Hematopoietic multipotent progenitor cell treated with erythropoietin and hydrocortisone succinate and interleukin-3 and kit ligand, for 15 days (in vitro differentiated cells): ENCODE results near the gene KCNK4.
"Not testable (repeated sequence)": the region's sequence is repeated elsewhere in the genome, so short reads cannot be mapped to it uniquely, and the experiment has no call there.

Experiments
- DNase-seq: peaks from one replicate; pipeline ENCODE4 v3.0.0-alpha.2; 2015; ENCODE audit warnings: low spot score

The KCNK4 gene

DNA sequence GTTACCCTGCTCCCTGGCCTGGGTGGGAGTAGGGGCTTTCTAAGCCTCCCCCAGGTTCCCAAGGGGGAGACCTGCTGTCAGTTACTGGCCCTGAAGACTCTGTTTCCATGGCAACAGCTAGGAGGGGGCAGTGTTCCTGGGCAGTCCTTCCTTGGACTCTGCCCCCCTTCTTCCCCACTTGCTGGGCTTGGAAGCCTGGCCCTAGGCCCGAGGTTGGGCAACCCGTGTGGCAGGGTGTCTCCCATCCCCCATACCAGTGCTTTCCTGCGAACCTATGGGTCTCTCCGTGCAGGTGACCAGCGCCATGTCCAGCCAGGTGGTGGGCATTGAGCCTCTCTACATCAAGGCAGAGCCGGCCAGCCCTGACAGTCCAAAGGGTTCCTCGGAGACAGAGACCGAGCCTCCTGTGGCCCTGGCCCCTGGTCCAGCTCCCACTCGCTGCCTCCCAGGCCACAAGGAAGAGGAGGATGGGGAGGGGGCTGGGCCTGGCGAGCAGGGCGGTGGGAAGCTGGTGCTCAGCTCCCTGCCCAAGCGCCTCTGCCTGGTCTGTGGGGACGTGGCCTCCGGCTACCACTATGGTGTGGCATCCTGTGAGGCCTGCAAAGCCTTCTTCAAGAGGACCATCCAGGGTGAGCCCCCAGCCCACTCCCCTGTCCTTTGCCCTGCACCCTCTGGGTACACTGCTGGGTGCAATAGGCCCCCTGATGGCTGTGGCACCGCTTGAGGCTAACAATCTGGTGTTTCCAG, 15.9 kb downstream of the KCNK4 start:
- no peak for DNase-seq

DNA sequence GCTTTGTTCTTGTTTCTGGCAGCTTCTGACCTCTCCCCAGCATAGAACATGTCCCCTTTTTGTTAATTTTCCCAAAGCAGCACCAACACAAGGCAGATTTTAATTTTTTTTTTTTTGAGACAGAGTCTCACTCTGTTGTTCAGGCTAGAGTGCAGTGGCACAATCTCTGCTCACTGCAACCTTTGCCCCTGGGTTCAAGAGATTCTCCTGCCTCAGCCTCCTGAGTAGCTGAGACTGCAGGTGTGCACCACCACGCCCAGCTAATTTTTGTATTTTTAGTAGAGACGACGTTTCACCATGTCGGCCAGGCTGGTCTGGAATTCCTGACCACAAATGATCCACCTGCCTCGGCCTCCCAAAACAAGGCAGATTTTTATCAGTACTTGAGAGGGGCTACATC, 16.7 kb downstream of the KCNK4 start:
- DNase-seq: not testable (repeated sequence)

DNA sequence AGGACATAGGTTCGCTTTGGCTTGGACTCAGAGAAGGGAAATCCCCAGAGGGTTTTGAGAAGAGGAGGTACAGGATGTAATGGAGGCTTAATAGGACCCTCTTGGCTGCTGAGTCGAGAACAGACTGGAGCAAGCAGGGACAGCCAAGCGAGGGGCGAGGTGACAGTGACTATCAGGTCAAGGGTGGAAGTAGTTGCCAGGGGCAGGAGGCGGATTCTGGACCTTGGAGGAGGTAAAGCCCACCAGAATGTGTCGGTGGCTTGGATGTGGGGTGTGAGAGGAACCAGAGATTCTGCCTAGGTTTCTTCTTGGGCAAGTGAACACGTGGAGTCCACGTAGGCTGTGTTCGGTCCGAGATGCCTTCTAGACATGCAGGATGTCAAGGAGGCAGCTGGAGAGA, 21.8 kb downstream of the KCNK4 start:
- no peak for DNase-seq

DNA sequence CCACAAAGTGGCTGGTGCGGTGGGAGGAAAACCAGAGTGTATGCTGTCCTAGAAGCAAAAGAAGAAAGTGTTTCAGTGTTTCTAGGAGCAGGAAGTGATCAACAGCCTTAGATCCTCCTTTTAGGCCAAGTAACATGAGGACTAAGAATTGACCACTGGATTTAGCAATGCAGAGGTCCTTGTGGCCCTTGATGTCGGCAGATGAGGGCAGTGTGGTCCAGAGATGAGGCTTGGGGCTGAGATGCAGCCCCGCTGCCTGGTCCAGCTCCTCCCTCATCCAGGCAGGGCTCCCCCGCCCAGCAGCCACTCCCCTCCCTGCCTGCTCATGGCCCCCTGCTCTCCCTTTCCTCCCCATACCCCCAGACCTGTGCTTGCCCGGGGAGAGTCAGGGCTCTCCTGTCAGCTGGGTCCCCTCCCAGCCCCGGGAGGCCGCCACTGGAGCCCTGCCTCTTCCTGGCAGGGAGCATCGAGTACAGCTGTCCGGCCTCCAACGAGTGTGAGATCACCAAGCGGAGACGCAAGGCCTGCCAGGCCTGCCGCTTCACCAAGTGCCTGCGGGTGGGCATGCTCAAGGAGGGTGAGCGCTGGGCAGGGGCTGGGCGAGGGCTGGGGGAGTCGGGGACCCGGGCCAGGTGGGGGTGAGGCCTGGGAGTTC, 22.5 kb downstream of the KCNK4 start:
- DNase-seq: no peak

DNA sequence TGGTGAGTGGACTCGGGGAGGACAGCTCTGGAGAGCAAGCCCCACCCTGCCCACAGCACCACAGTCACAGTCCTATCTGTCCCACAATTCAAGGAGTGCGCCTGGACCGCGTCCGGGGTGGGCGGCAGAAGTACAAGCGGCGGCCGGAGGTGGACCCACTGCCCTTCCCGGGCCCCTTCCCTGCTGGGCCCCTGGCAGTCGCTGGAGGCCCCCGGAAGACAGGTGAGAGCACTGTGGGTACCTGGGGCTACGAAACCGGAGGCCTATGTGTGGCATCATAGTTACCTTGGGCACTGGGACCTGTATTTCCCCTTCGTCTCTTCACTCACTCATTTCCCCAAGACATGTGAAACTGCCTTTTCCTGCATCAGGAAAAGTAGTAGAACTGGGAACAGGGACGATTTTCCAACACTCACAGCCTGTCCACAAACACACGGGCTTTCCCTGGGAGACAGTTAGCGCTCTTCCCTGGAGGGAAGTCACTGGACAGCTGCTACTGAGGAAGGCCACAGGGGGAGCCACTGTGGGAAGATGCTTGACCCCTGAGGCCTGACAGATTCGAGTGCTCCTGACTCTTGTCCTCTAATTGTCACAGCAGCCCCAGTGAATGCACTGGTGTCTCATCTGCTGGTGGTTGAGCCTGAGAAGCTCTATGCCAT, 23.2 kb downstream of the KCNK4 start:
- DNase-seq: no peak

DNA sequence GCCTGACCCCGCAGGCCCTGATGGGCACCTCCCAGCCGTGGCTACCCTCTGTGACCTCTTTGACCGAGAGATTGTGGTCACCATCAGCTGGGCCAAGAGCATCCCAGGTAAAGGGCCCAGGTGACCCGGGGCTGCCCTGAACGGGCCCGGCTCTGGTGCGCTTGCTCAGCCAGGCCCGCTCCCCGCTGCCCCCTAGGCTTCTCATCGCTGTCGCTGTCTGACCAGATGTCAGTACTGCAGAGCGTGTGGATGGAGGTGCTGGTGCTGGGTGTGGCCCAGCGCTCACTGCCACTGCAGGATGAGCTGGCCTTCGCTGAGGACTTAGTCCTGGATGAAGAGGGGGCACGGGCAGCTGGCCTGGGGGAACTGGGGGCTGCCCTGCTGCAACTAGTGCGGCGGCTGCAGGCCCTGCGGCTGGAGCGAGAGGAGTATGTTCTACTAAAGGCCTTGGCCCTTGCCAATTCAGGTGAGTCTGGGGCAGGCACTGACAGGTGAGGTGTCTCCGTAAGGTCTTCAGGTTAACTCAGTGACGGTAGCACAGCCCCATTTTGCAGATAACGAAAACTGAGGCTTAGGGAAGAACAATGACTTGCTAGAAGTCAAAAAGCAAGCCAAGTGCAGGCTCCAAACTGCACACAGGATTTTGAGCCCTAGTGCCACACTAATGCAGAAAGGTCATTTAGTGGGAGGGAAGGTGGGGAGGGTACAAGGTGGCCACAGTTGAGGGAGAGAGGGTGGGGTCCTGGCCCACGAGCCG, 23.9 kb downstream of the KCNK4 start:
- no peak for DNase-seq

DNA sequence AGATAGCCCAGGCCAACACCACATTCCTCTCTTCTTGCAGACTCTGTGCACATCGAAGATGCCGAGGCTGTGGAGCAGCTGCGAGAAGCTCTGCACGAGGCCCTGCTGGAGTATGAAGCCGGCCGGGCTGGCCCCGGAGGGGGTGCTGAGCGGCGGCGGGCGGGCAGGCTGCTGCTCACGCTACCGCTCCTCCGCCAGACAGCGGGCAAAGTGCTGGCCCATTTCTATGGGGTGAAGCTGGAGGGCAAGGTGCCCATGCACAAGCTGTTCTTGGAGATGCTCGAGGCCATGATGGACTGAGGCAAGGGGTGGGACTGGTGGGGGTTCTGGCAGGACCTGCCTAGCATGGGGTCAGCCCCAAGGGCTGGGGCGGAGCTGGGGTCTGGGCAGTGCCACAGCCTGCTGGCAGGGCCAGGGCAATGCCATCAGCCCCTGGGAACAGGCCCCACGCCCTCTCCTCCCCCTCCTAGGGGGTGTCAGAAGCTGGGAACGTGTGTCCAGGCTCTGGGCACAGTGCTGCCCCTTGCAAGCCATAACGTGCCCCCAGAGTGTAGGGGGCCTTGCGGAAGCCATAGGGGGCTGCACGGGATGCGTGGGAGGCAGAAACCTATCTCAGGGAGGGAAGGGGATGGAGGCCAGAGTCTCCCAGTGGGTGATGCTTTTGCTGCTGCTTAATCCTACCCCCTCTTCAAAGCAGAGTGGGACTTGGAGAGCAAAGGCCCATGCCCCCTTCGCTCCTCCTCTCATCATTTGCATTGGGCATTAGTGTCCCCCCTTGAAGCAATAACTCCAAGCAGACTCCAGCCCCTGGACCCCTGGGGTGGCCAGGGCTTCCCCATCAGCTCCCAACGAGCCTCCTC, 24.8 kb downstream of the KCNK4 start:
- not testable (repeated sequence) for DNase-seq

DNA sequence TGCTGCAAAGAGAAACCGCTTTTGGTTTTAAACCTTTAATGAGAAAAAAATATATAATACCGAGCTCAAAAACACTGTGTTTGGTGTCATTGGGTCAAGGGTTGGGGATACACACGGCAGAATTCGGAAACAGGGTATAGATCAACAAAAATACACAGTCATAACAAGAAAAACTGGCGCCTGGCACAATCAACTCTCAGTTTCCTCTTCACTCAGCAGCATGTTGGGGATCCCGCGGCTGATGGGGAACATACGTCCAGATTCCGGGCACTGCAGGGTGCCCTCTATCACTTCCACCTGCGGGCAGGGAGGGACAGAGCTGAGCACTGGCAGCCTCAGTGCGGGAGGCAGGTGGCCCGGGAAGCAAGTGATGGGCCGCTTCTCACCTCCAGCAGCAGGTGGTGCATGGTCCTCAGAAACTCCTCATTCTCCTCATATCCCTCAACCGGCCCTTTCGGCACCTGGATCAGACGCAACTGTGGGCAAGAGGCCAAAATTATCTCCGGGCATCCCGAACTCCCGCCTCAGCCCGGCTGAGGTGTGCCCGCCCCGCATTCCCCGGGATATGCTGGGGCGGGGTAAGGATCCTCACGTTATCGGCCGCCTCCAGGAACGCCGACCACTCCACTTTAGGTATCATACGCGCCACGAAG, 25.7 kb downstream of the KCNK4 start:
- DNase-seq: peak; percentile 54

DNA sequence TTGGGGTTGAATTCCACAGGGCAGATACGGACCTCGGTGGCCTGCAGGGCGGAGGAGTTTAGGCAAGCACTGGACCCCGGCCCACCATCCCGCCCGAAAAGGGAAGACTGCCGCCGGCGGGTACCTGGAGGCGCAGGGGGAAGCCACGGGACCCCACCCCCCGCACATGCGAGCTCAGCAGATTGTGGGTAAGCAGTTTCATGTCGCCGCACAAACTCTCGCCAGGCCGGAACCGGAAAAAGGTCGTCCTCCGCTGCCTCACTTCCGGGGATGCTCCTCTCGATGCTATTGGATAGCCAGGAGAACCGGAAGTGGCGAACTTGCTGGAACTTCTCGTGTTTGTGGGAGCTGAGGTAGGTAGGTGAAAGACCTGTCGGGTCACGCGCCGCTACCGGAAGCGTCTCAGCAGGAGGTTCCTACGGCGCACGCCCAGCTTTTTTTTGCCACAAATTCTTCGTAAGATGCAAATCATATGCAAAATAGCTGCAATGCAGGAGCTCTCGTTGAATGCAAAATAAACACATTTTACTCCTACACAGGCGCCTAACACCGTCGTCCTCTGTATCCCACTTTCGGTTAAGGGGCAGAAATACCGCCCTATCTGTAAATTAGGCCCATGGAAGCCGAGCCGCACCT, 26.3 kb downstream of the KCNK4 start, which contains the start of gene TRMT112:
Gene TRMT112, minus strand, starts transcription at position 235 of the 636 bp plus-strand sequence. Its CDS starts 33 bp downstream, at position 202.
- peak; percentile 97 for DNase-seq

DNA sequence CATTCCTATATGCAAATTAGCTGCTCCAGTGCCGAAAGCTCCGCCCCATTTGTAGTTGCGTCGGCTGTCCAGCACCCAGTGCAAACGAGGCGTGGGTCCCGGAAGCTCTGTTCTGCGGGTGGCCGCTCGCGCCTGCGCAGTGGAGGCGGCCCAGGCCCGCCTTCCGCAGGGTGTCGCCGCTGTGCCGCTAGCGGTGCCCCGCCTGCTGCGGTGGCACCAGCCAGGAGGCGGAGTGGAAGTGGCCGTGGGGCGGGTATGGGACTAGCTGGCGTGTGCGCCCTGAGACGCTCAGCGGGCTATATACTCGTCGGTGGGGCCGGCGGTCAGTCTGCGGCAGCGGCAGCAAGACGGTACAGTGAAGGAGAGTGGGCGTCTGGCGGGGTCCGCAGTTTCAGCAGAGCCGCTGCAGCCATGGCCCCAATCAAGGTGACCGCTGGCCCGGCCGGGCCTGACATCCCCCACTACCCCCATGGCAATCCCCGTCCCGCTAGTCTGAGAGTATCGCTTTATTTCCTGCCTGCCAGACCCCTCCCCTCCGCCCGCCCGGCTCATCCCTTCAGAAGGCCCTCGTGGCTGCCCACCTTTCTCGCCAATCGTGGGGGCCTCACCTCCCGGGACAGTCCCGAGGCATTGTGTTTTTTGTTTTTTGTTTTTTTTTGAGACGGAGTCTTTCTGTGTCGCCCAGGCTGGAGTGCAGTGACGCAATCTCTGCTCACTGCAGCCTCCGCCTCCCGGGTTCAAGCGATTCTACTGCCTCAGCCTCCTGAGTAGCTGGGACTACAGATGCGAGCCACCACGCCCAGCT, 27.1 kb downstream of the KCNK4 start, which contains the start of gene PRDX5:
Gene PRDX5, plus strand, starts transcription at position 161 of the 805 bp plus-strand sequence. Its CDS starts 95 bp downstream, at position 256.
- DNase-seq: peak; percentile 99

DNA sequence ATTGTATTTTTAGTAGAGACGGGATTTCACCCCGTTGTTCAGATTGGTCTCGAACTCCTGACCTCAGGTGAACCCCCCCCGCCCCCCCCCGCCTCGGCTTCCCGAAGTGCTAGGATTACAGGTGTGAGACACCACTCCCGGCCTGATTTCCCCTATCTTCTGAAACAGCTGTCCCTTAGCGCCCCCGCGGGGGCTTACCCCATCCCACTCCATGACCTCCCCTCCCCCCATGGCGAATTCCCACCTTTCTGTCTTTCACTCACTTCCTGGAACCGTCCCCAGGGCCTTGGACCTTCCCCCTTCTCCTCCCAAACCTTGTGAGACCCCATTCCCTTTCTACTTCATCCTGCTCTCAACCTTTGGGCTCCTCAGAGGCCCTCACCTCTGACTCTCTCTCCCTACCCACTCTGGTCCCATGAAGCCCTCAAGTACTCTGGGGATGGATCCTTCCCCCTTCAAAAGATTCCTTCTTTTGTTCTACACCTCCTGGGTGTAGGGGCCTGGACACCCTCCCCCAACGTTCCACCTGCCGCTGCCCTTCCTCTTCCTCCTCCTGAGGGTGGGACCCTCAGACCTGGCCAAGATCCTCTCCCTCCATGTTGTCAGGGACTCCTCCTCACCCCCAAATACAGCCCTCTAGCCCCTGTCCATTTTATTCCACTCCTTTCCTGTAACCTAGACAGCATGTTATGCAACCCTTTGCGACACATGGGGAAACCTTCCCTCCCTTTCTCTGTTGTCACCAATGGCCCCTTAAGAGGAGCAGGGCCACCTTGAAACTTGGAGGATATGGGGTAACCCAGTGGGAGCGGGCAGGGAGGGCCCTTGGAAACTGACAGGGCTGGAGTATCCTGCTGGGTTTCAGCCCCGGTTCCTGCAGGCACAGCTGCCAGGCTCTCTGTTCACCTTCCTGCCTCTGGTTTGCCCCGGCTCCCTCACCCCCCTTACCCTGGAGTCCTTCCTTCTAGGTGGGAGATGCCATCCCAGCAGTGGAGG, 28.0 kb downstream of the KCNK4 start:
- DNase-seq: peak; percentile 15

DNA sequence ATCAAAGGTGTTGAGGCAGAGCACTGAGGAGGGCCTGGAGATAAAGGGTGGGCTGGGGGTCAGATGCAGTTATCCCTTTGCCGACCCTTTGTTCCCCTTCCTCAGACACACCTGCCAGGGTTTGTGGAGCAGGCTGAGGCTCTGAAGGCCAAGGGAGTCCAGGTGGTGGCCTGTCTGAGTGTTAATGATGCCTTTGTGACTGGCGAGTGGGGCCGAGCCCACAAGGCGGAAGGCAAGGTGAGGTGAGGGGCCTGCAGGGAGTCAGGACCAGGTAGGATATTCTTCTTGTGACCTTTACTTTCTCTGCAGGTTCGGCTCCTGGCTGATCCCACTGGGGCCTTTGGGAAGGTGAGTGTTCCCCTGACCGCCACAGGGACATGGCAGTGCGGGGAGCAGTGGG, 29.5 kb downstream of the KCNK4 start:
- DNase-seq: no peak

DNA sequence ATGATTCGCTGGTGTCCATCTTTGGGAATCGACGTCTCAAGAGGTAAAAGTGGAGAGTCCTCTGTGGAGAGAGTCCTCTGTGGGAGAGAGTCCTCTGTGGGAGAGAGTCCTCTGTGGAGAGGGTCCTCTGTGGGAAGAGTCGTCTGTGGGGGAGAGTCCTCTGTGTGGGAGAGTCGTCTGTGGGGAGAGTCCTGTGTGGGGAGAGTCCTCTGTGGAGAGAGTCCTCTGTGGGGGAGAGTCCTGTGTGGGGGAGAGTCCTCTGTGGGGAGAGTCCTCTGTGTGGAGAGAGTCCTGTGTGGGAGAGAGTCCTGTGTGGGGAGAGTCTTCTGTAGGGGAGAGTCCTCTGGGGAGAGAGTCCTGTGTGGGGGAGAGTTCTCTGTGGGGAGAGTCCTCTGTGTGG, 29.9 kb downstream of the KCNK4 start:
- no peak for DNase-seq

DNA sequence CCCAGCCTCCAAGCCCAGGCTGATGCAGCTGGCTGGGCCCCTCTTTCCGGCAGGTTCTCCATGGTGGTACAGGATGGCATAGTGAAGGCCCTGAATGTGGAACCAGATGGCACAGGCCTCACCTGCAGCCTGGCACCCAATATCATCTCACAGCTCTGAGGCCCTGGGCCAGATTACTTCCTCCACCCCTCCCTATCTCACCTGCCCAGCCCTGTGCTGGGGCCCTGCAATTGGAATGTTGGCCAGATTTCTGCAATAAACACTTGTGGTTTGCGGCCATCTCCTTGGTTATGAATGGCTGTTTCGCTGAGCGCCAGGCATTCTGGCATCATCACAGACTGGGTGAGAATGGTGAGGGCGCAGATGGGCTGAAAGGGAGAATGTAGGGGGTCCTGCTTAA, 30.4 kb downstream of the KCNK4 start:
- DNase-seq: peak; percentile 54

DNA sequence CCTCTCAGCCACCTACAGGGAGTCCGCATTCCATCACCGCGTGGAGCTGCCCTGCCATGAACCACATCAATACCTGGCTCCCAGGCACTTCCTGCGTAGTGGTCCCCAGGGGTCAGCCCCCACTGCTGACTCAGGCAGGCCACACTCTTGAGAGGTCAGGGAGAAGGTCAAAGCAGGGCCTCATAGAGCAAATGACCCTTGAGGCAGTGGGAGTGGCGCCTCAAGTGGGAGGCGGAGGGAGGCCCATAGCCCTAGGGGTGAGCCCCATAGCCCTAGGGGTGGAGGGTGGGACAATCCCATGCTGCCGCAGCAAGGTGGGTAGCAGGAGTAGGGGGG, 31.8 kb downstream of the KCNK4 start:
- no peak for DNase-seq

DNA sequence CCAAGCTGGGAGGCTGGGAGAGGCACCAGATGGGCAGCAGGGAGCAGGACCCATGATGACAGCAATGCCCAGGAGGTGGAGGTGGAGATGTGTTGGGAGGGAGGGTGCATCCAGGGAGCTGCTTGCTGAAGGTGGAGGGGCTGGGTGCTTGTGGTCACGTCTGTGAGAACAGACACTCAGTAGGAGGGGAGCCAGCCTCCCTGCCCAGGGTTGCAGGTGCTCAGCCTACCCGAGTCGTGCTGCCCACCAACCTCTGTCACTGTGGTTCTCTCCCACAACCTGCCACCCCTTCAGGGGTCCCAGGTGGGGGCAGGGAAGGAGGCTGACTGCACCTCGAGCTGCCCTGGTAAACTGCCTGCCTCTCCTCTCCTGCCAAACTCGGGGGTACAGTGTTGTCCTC, 32.3 kb downstream of the KCNK4 start:
- no peak for DNase-seq

DNA sequence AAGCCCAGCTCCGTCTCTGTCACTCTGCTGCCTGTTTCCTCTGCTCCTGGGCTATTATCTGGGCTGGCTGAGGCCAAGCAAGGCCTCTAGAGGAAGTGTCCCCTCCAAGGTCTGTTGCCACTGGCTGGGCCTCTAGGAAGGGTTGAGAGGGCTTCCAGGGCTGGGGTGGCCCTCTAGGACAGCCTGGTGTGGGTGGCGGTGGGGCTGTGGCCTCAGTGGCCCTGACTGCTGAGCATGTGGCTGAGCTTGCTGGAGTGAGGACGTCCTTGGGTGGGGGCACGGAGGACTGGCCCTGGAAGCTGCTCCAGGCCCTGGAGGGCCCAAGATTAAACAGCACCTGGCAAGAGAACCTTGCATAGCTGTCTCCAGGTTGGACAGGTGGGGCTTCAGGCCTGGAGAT, 32.9 kb downstream of the KCNK4 start:
- not testable (repeated sequence) for DNase-seq
